ENCODE measurements around the gene ECM2.

ECM2 gene

GRCh38 chr9:92463984-92464383 is 71.8 kb downstream of the ECM2 start:
- DNase-seq (ENCODE audit: low spot score): no peak

GRCh38 chr9:92463387-92463786 is 72.4 kb downstream of the ECM2 start:
- DNase-seq (ENCODE audit: low spot score): no peak

GRCh38 chr9:92457576-92457975 is 78.2 kb downstream of the ECM2 start:
- no peak for DNase-seq (ENCODE audit: low spot score)

- no peak for DNase-seq (ENCODE audit: low spot score)
Observed at GRCh38 chr9:92455217-92455616, 80.6 kb downstream of the ECM2 start.

GRCh38 chr9:92446536-92446935 is 89.3 kb downstream of the ECM2 start:
- DNase-seq (ENCODE audit: low spot score): no peak
